Naive thymus-derived CD4-positive, alpha-beta T cell (primary cell): Measurements from ENCODE around the gene CCR5AS.

ENCODE experiments used
- ATAC-seq: fragments of 150-1000 bp; cut with Tn5 transposase; 2 replicates; pipeline ENCODE4 v1.10.0; 2021; ENCODE audit warnings: mild to moderate bottlenecking, moderate library complexity
- CTCF ChIA-PET: fragments of 350-600 bp; sonication (Branson Sonifier 250); formaldehyde crosslinking; loops from one replicate; lab custom pipeline; 2021; ENCODE audit warnings: antibody characterized with exemption; lab: Charles Lee
- POLR2A ChIA-PET: fragments of 350-600 bp; sonication (Branson Sonifier 250); formaldehyde crosslinking; loops from one replicate; lab custom pipeline; 2021; ENCODE audit warnings: antibody characterized with exemption, inconsistent platforms; lab: Charles Lee
- DNase-seq, 9 donors: peaks; one replicate each; pipeline versions ENCODE4 v3.0.0 to v3.0.0-alpha.2; 2020 to 2022; ENCODE audit warnings: mixed read lengths in 1 of 9
- H3K27ac ChIP-seq: one replicate; pipeline ENCODE4 v1.7.0; 2013; ENCODE audit warnings: mild to moderate bottlenecking, low read depth, low read length, moderate library complexity
- H3K27me3 ChIP-seq, 2 donors: one replicate each; pipeline ENCODE4 v1.7.0; 2013; ENCODE audit warnings: low read length in 2 of 2, mild to moderate bottlenecking in 2 of 2, moderate library complexity in 2 of 2; ENCODE audit not compliant: control insufficient read depth in 2 of 2, insufficient read depth in 2 of 2
- H3K36me3 ChIP-seq, 3 experiments: 1 replicate in 2 of 3; 2 replicates in 1 of 3; pipeline ENCODE4 v1.7.0; 2013; ENCODE audit warnings: low read length in 3 of 3, mild to moderate bottlenecking in 3 of 3, moderate library complexity in 1 of 3; ENCODE audit not compliant: insufficient read depth in 3 of 3, control insufficient read depth in 2 of 3
- H3K4me1 ChIP-seq, 2 donors: one replicate each; pipeline ENCODE4 v1.7.0; 2013; ENCODE audit warnings: low read length in 2 of 2, mild to moderate bottlenecking in 2 of 2, moderate library complexity in 1 of 2; ENCODE audit not compliant: control insufficient read depth in 2 of 2, insufficient read depth in 2 of 2
- H3K4me3 ChIP-seq: 2 replicates; pipeline ENCODE4 v1.7.0; 2013; ENCODE audit warnings: mild to moderate bottlenecking, low read length
- H3K9me3 ChIP-seq, 3 experiments: 1 replicate in 2 of 3; 2 replicates in 1 of 3; pipeline ENCODE4 v1.7.0; 2013; ENCODE audit warnings: low read length in 3 of 3; ENCODE audit not compliant: control insufficient read depth in 2 of 3
- H3K27ac Mint-ChIP-seq, 9 donors: one replicate each; pipeline ENCODE4 v1.8.0; 2020 to 2022; ENCODE audit warnings: mixed read lengths in 9 of 9, mild to moderate bottlenecking in 8 of 9, moderate library complexity in 5 of 9, inconsistent platforms in 2 of 9
- H3K27me3 Mint-ChIP-seq, 5 donors: one replicate each; pipeline ENCODE4 v1.8.0; 2021 to 2022; ENCODE audit warnings: mixed read lengths in 5 of 5, mild to moderate bottlenecking in 1 of 5
- H3K36me3 Mint-ChIP-seq, 5 donors: one replicate each; pipeline ENCODE4 v1.8.0; 2020 to 2022; ENCODE audit warnings: mixed read lengths in 5 of 5, mild to moderate bottlenecking in 3 of 5, inconsistent platforms in 1 of 5
- H3K4me1 Mint-ChIP-seq, 7 donors: one replicate each; pipeline ENCODE4 v1.8.0; 2020 to 2022; ENCODE audit warnings: mixed read lengths in 7 of 7, mild to moderate bottlenecking in 3 of 7, inconsistent platforms in 1 of 7
- H3K4me3 Mint-ChIP-seq, 10 donors: one replicate each; pipeline ENCODE4 v1.8.0; 2020 to 2022; ENCODE audit warnings: mild to moderate bottlenecking in 10 of 10, mixed read lengths in 10 of 10, moderate library complexity in 6 of 10, inconsistent platforms in 2 of 10
- H3K9me3 Mint-ChIP-seq, 11 donors: one replicate each; pipeline ENCODE4 v1.8.0; 2020 to 2022; ENCODE audit warnings: mixed read lengths in 11 of 11, mild to moderate bottlenecking in 4 of 11, inconsistent platforms in 1 of 11, moderate library complexity in 1 of 11
- intact Hi-C, 2 donors: fragments of 100-400 bp; cut with micrococcal nuclease; formaldehyde crosslinking; loops; one replicate each; pipeline ENCODE4 v1.15.1; 2023

CCR5AS gene

GRCh38 chr3:46400000-46400734, 6.7 kb downstream of the CCR5AS start:
- Histone ChIP-seq H3K36me3 (no peaks in the 10 kb centered on the region), H3K27ac (no peak overlapping the region), H3K4me3 (no peak overlapping the region), H3K4me1 (no peaks in the 10 kb centered on the region), H3K27me3 (no peaks in the 10 kb centered on the region), H3K9me3 (no peaks in the 10 kb centered on the region)
- H3K4me3 Mint-ChIP-seq: no peak overlapping the region
- peaks cover 0 to 22% (median 0%) of the 10 kb centered on the region in 5 donors for H3K27me3 Mint-ChIP-seq
- peaks cover 0 to 3% (median 0%) of the 10 kb centered on the region in 5 donors for H3K36me3 Mint-ChIP-seq
- POLR2A ChIA-PET: no interaction called here
- intact Hi-C loops: no loop called here
- no peak for DNase-seq
- CTCF ChIA-PET: no interaction called here
- ATAC-seq: no peak
- peaks cover 0 to 11% (median 0%) of the 10 kb centered on the region in 7 donors for H3K4me1 Mint-ChIP-seq
- peaks cover 0 to 4% (median 0%) of the 10 kb centered on the region in 11 donors for H3K9me3 Mint-ChIP-seq
- no peak overlapping the region for H3K27ac Mint-ChIP-seq

- H3K36me3 ChIP-seq: no peaks in the 10 kb centered on the region
- intact Hi-C loops: no loop called here
- no peak for DNase-seq
- H3K27me3 ChIP-seq: no peaks in the 10 kb centered on the region
- Mint-ChIP-seq H3K27me3 (peaks cover 0 to 27% (median 0%) of the 10 kb centered on the region in 5 donors), H3K4me3 (no peak overlapping the region), H3K4me1 (peaks cover 0 to 11% (median 0%) of the 10 kb centered on the region in 7 donors), H3K36me3 (peaks cover 0 to 2% (median 0%) of the 10 kb centered on the region in 5 donors), H3K9me3 (peaks cover 0 to 4% (median 0%) of the 10 kb centered on the region in 11 donors), H3K27ac (no peak overlapping the region)
- no peak overlapping the region for H3K27ac ChIP-seq
- ATAC-seq: no peak
- no peaks in the 10 kb centered on the region for H3K9me3 ChIP-seq
- ChIA-PET CTCF (no interaction called here), POLR2A (no interaction called here)
- no peak overlapping the region for H3K4me3 ChIP-seq
- no peaks in the 10 kb centered on the region for H3K4me1 ChIP-seq
These were observed 7.3 kb downstream of the CCR5AS start for GRCh38 chr3:46399557-46399956.

GRCh38 chr3:46399098-46399497, 7.8 kb downstream of the CCR5AS start:
- Histone ChIP-seq H3K36me3 (no peaks in the 10 kb centered on the region), H3K4me1 (no peaks in the 10 kb centered on the region), H3K27ac (no peak overlapping the region), H3K27me3 (no peaks in the 10 kb centered on the region), H3K4me3 (no peak overlapping the region), H3K9me3 (no peaks in the 10 kb centered on the region)
- ChIA-PET CTCF (no interaction called here), POLR2A (no interaction called here)
- no peak for DNase-seq
- intact Hi-C loops: no loop called here
- H3K9me3 Mint-ChIP-seq: peaks cover 0 to 4% (median 0%) of the 10 kb centered on the region in 11 donors
- peaks cover 0 to 27% (median 0%) of the 10 kb centered on the region in 5 donors for H3K27me3 Mint-ChIP-seq
- H3K27ac Mint-ChIP-seq: no peak overlapping the region
- H3K36me3 Mint-ChIP-seq: peaks cover 0 to 2% (median 0%) of the 10 kb centered on the region in 5 donors
- no peak for ATAC-seq
- H3K4me3 Mint-ChIP-seq: no peak overlapping the region
- peaks cover 0 to 11% (median 0%) of the 10 kb centered on the region in 7 donors for H3K4me1 Mint-ChIP-seq

- H3K9me3 Mint-ChIP-seq: peaks cover 0 to 4% (median 0%) of the 10 kb centered on the region in 11 donors
- Histone ChIP-seq H3K4me1 (no peaks in the 10 kb centered on the region), H3K27ac (no peak overlapping the region), H3K4me3 (no peak overlapping the region), H3K27me3 (no peaks in the 10 kb centered on the region), H3K9me3 (no peaks in the 10 kb centered on the region), H3K36me3 (no peaks in the 10 kb centered on the region)
- ATAC-seq: no peak
- H3K27ac Mint-ChIP-seq: no peak overlapping the region
- peaks cover 0 to 2% (median 0%) of the 10 kb centered on the region in 5 donors for H3K36me3 Mint-ChIP-seq
- ChIA-PET POLR2A (no interaction called here), CTCF (interaction anchor here (0.7 kb wide), 1 partner anchor 63 kb away, joined by 3 read pairs; no protein-coding TSS in a partner anchor)
- no peak for DNase-seq
- H3K4me1 Mint-ChIP-seq: peaks cover 0 to 11% (median 0%) of the 10 kb centered on the region in 7 donors
- H3K27me3 Mint-ChIP-seq: peaks cover 0 to 23% (median 0%) of the 10 kb centered on the region in 5 donors
- intact Hi-C loops: no loop called here
- H3K4me3 Mint-ChIP-seq: no peak overlapping the region
These were observed 8.5 kb downstream of the CCR5AS start for GRCh38 chr3:46398186-46398955.

GRCh38 chr3:46397111-46397510, 9.8 kb downstream of the CCR5AS start:
- peaks cover 0 to 11% (median 0%) of the 10 kb centered on the region in 7 donors for H3K4me1 Mint-ChIP-seq
- no peaks in the 10 kb centered on the region for H3K9me3 Mint-ChIP-seq
- no peak for DNase-seq
- CTCF ChIA-PET: no interaction called here
- peaks cover 0 to 19% (median 0%) of the 10 kb centered on the region in 5 donors for H3K27me3 Mint-ChIP-seq
- peaks cover 0 to 2% (median 0%) of the 10 kb centered on the region in 5 donors for H3K36me3 Mint-ChIP-seq
- intact Hi-C loops: no loop called here
- no peak for ATAC-seq
- no peaks in the 10 kb centered on the region for H3K27me3 ChIP-seq
- H3K4me3 ChIP-seq: no peak overlapping the region
- no peak overlapping the region for H3K4me3 Mint-ChIP-seq
- no peaks in the 10 kb centered on the region for H3K36me3 ChIP-seq
- no peaks in the 10 kb centered on the region for H3K9me3 ChIP-seq
- H3K27ac ChIP-seq: no peak overlapping the region
- H3K27ac Mint-ChIP-seq: no peak overlapping the region
- POLR2A ChIA-PET: no interaction called here
- H3K4me1 ChIP-seq: no peaks in the 10 kb centered on the region

- no peaks in the 10 kb centered on the region for H3K36me3 ChIP-seq
- DNase-seq (no peak), ATAC-seq (peak; percentile 64)
- H3K27me3 ChIP-seq: no peaks in the 10 kb centered on the region
- Mint-ChIP-seq H3K36me3 (peaks cover 0 to 2% (median 0%) of the 10 kb centered on the region in 5 donors), H3K27me3 (peaks cover 0 to 16% (median 0%) of the 10 kb centered on the region in 5 donors), H3K4me1 (peaks cover 0 to 11% (median 0%) of the 10 kb centered on the region in 7 donors), H3K9me3 (no peaks in the 10 kb centered on the region), H3K27ac (no peak overlapping the region), H3K4me3 (no peak overlapping the region)
- ChIA-PET POLR2A (no interaction called here), CTCF (no interaction called here)
- H3K4me3 ChIP-seq: no peak overlapping the region
- intact Hi-C loops: no loop called here
- H3K4me1 ChIP-seq: no peaks in the 10 kb centered on the region
- H3K9me3 ChIP-seq: no peaks in the 10 kb centered on the region
- H3K27ac ChIP-seq: no peak overlapping the region
These were observed 10.9 kb downstream of the CCR5AS start for GRCh38 chr3:46395766-46396530.
